Parathyroid adenoma (tissue), 2 donors: ENCODE results near the gene CEP128.

Experiments used
- H2AFZ ChIP-seq: fragments of 300-600 bp; sonication (generic); one replicate; pipeline ENCODE4 v1.7.0; 2017; ENCODE audit warnings: antibody characterized with exemption, mild to moderate bottlenecking
- H3K27ac ChIP-seq: fragments of 300-600 bp; sonication (generic); one replicate; pipeline ENCODE4 v1.7.0; 2017
- H3K27me3 ChIP-seq: fragments of 300-600 bp; sonication (generic); one replicate; pipeline ENCODE4 v1.7.0; 2017; ENCODE audit warnings: low read length; ENCODE audit not compliant: control insufficient read depth, insufficient read depth
- H3K36me3 ChIP-seq: fragments of 300-600 bp; sonication (generic); one replicate; pipeline ENCODE4 v1.7.0; 2017; ENCODE audit warnings: low read length; ENCODE audit not compliant: control insufficient read depth, insufficient read depth
- H3K4me1 ChIP-seq: fragments of 300-600 bp; sonication (generic); one replicate; pipeline ENCODE4 v1.7.0; 2017; ENCODE audit warnings: control low read depth
- H3K4me2 ChIP-seq: fragments of 300-600 bp; sonication (generic); one replicate; pipeline ENCODE4 v1.7.0; 2017; ENCODE audit warnings: low read length
- H3K4me3 ChIP-seq: fragments of 300-600 bp; sonication (generic); one replicate; pipeline ENCODE4 v1.7.0; 2017; ENCODE audit warnings: low read depth, low read length
- H3K79me2 ChIP-seq: fragments of 300-600 bp; sonication (generic); one replicate; pipeline ENCODE4 v1.7.0; 2017; ENCODE audit warnings: control low read depth
- H3K9ac ChIP-seq: fragments of 300-600 bp; sonication (generic); one replicate; pipeline ENCODE4 v1.7.0; 2017; ENCODE audit warnings: mild to moderate bottlenecking
- H3K9me3 ChIP-seq: fragments of 300-600 bp; sonication (generic); one replicate; pipeline ENCODE4 v1.7.0; 2017; ENCODE audit warnings: low read length; ENCODE audit not compliant: control insufficient read depth
- CTCF ChIP-seq: fragments of 300-600 bp; sonication (generic); IDR thresholded peaks from one replicate; pipeline ENCODE4 v1.7.0; 2017; ENCODE audit warnings: antibody characterized with exemption, mild to moderate bottlenecking
- donor health status: primary hyperparathyroidism.

CEP128 gene

GRCh38 chr14:80653956-80654355, 287.6 kb downstream of the CEP128 start:
- H2AFZ ChIP-seq, result no peak overlapping the region
- no peak overlapping the region for H3K27ac ChIP-seq
- no peaks in the 10 kb centered on the region for H3K79me2 ChIP-seq
- no peak for TF ChIP-seq CTCF
- H3K36me3 ChIP-seq, result no peaks in the 10 kb centered on the region
- H3K9me3 ChIP-seq, result no peaks in the 10 kb centered on the region
- no peak overlapping the region for H3K4me3 ChIP-seq
- no peaks in the 10 kb centered on the region for H3K4me1 ChIP-seq
- H3K4me2 ChIP-seq, result no peak overlapping the region
- no peak overlapping the region for H3K9ac ChIP-seq
- no peaks in the 10 kb centered on the region for H3K27me3 ChIP-seq

- H2AFZ ChIP-seq, result no peak overlapping the region
- no peaks in the 10 kb centered on the region for H3K27me3 ChIP-seq
- no peak overlapping the region for H3K9ac ChIP-seq
- no peaks in the 10 kb centered on the region for H3K9me3 ChIP-seq
- H3K27ac ChIP-seq, result no peak overlapping the region
- no peaks in the 10 kb centered on the region for H3K79me2 ChIP-seq
- H3K4me2 ChIP-seq, result no peak overlapping the region
- H3K4me1 ChIP-seq, result no peaks in the 10 kb centered on the region
- no peak overlapping the region for H3K4me3 ChIP-seq
- TF ChIP-seq CTCF, result no peak
- no peaks in the 10 kb centered on the region for H3K36me3 ChIP-seq
These were observed 295.7 kb downstream of the CEP128 start for GRCh38 chr14:80645667-80646413.

GRCh38 chr14:80644826-80645225, 296.7 kb downstream of the CEP128 start:
- Histone ChIP-seq H3K4me1 (no peaks in the 10 kb centered on the region), H3K36me3 (no peaks in the 10 kb centered on the region), H3K9me3 (no peaks in the 10 kb centered on the region), H2AFZ (no peak overlapping the region), H3K4me2 (no peak overlapping the region), H3K9ac (no peak overlapping the region), H3K4me3 (no peak overlapping the region), H3K27ac (no peak overlapping the region), H3K27me3 (no peaks in the 10 kb centered on the region), H3K79me2 (no peaks in the 10 kb centered on the region)
- no peak for TF ChIP-seq CTCF

- Histone ChIP-seq H2AFZ (no peak overlapping the region), H3K36me3 (no peaks in the 10 kb centered on the region), H3K79me2 (no peaks in the 10 kb centered on the region), H3K4me3 (no peak overlapping the region), H3K4me2 (no peak overlapping the region), H3K9me3 (no peaks in the 10 kb centered on the region), H3K27me3 (no peaks in the 10 kb centered on the region), H3K27ac (no peak overlapping the region), H3K4me1 (no peaks in the 10 kb centered on the region), H3K9ac (no peak overlapping the region)
- no peak for TF ChIP-seq CTCF
These were observed 302.7 kb downstream of the CEP128 start for GRCh38 chr14:80638620-80639515.
